HTR-8/SVneo (cell line): Measurements from ENCODE around the gene RTN3.
A peak's percentile ranks its signal among the peaks of the same experiment; 100 is the strongest.

Source experiments
- DNase-seq: peaks from one replicate; pipeline ENCODE4 v3.0.0; 2011; ENCODE audit warnings: low spot score, mixed read lengths; ENCODE audit not compliant: insufficient read length
- FAIRE-seq: peaks from 2 replicates; lab custom pipeline; 2011; peaks lifted over from hg19 to GRCh38; lab: Jason Lieb, UNC

Gene RTN3

DNA sequence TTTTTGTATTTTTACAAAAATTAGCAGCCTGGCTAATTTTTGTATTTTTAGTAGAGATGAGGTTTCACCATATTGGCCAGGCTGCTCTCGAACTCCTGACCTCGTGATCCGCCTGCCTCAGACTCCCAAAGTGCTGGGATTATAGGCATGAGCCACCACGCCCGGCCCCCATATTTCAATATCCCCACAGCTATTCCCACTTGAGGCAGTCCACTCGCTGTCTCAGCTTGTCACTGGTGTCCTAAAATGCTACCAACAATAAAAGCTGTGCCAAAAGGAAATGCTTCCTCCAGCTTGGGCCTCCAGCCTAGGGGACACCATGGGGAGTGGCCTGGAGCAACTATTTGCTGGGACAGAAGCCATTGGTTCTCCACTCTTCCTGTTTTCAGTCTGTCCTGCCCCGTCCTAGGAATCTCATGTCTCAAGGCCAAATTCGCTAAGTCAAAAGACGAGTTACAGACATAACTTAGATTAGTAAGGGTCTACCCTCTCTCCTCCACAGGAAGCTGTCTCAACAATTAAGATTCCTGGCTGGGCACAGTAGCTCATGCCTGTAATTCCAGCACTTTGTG, 124.6 kb downstream of the RTN3 start:
- peak; percentile 27 for DNase-seq
- FAIRE-seq: no peak
